Brain pericyte (primary cell): Measurements from ENCODE around the gene BMP3.

ENCODE experiments used
- DNase-seq: peaks from one replicate; pipeline ENCODE4 v3.0.0-alpha.2; 2012; ENCODE audit warnings: low read depth, low spot score

BMP3 gene

GRCh38 chr4:81102107-81102506 is 71.6 kb downstream of the BMP3 start:
- no peak for DNase-seq

DNA sequence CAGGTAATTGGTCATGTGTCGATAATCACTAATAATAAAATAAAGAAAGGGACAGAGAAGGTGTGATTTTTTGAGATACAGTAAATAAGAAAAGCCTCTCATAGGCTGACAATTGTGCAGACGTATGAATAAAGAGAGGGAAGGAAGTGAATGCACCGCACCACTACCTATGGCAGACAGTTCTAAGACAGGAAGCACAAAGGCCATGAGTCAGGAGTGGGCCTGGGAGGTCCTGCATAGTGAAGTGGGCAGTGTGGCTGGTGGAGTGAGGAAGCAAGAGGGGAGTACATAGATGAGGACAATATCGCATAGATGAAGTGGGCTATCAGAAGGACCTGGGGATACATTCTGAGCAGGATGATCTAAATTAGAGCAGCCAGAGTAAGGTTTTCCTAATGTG is 75.6 kb downstream of the BMP3 start:
- no peak for DNase-seq
